Activated gamma-delta T cell treated with Interleukin-2 at 50 U/mL for 16 hours (primary cell): ENCODE data around the gene SNTA1.
"Not testable (repeated sequence)": the region's sequence is repeated elsewhere in the genome, so short reads cannot be mapped to it uniquely, and the experiment has no call there.

Source experiments
- DNase-seq: peaks from one replicate; pipeline ENCODE4 v3.0.0-alpha.2; 2020

Gene SNTA1

GRCh38 chr20:33465481-33466302 lies 22.1 kb upstream of the SNTA1 start:
- no peak for DNase-seq

- not testable (repeated sequence) for DNase-seq
Measured at GRCh38 chr20:33464759-33465158, 21.2 kb upstream of the SNTA1 start.

GRCh38 chr20:33463332-33464101 lies 20.0 kb upstream of the SNTA1 start:
- no peak for DNase-seq

GRCh38 chr20:33460711-33461110 lies 17.1 kb upstream of the SNTA1 start:
- DNase-seq = no peak

GRCh38 chr20:33459599-33459998 lies 16.0 kb upstream of the SNTA1 start:
- no peak for DNase-seq

GRCh38 chr20:33456916-33457642 lies 13.5 kb upstream of the SNTA1 start:
- peak; percentile 82 for DNase-seq

GRCh38 chr20:33450867-33451266 lies 7.3 kb upstream of the SNTA1 start:
- DNase-seq = no peak

- no peak for DNase-seq
Measured at GRCh38 chr20:33445881-33446625, 2.5 kb upstream of the SNTA1 start.

- peak; percentile 17 for DNase-seq
Measured at GRCh38 chr20:33444797-33445560, 1.4 kb upstream of the SNTA1 start.

GRCh38 chr20:33443006-33443511 lies 504 bp downstream of the SNTA1 start:
- peak; percentile 16 for DNase-seq

GRCh38 chr20:33442136-33443005 lies 1.2 kb downstream of the SNTA1 start:
- no peak for DNase-seq

- no peak for DNase-seq
Measured at GRCh38 chr20:33441142-33441955, 2.2 kb downstream of the SNTA1 start.

- not testable (repeated sequence) for DNase-seq
Measured at GRCh38 chr20:33440562-33440961, 3.0 kb downstream of the SNTA1 start.

- DNase-seq = no peak
Measured at GRCh38 chr20:33438481-33438880, 5.1 kb downstream of the SNTA1 start.

GRCh38 chr20:33437141-33437911 lies 6.2 kb downstream of the SNTA1 start:
- no peak for DNase-seq

- no peak for DNase-seq
Measured at GRCh38 chr20:33434434-33434833, 9.1 kb downstream of the SNTA1 start.

GRCh38 chr20:33433465-33434234 lies 9.9 kb downstream of the SNTA1 start:
- no peak for DNase-seq

- DNase-seq = no peak
Measured at GRCh38 chr20:33431797-33432381, 11.7 kb downstream of the SNTA1 start.
